Esophagus squamous epithelium (tissue), 5 donors: ENCODE data around the gene COL23A1. TPM values are rescaled to one million over a fixed set of nuclear protein-coding genes. Genes with fewer than 3 reads are reported as not detected.

ENCODE experiments used
- DNase-seq: peaks from one replicate; lab custom pipeline; 2025; lab: John Stamatoyannopoulos, UW
- H3K27ac ChIP-seq, 4 donors: fragments of 200-600 bp; sonication (generic); one replicate each; pipeline ENCODE4 v1.5.1; 2016 to 2019; ENCODE audit warnings: mild to moderate bottlenecking in 1 of 4
- H3K27me3 ChIP-seq, 4 donors: fragments of 200-600 bp; sonication (generic); 1 replicate in 3 of 4; 2 replicates in 1 of 4; pipeline versions ENCODE4 v1.5.1 to v1.6.0; 2017 to 2021; ENCODE audit warnings: antibody characterized with exemption in 1 of 4
- H3K36me3 ChIP-seq, 3 donors: fragments of 200-600 bp; sonication (generic); one replicate each; pipeline ENCODE4 v1.5.1; 2016 to 2019
- H3K4me1 ChIP-seq, 3 donors: fragments of 200-600 bp; sonication (generic); one replicate each; pipeline ENCODE4 v1.5.1; 2017 to 2019
- H3K4me3 ChIP-seq, 4 donors: fragments of 200-600 bp; sonication (generic); 1 replicate in 3 of 4; 2 replicates in 1 of 4; pipeline ENCODE4 v1.5.1; 2016 to 2019; ENCODE audit warnings: mild to moderate bottlenecking in 2 of 4, moderate library complexity in 1 of 4
- H3K9me3 ChIP-seq, 3 donors: fragments of 200-600 bp; sonication (generic); one replicate each; pipeline ENCODE4 v1.5.1; 2016 to 2019
- CTCF ChIP-seq, 6 experiments: fragments of 450-650 bp in 4 of 6; fragments of 200-600 bp in 2 of 6; sonication (generic) in 2 of 6; IDR thresholded peaks; one replicate each; pipeline ENCODE4 v1.5.1; 2016 to 2019; ENCODE audit warnings: antibody characterized with exemption in 6 of 6, mild to moderate bottlenecking in 4 of 6, moderate library complexity in 4 of 6
- POLR2A ChIP-seq, 4 donors: fragments of 450-650 bp; IDR thresholded peaks; one replicate each; pipeline ENCODE4 v1.6.1; 2017; ENCODE audit warnings: antibody characterized with exemption in 4 of 4, mild to moderate bottlenecking in 4 of 4, moderate library complexity in 3 of 4
- WGBS, 2 donors: methylation state at CpG; one replicate each; pipeline ENCODE4 v1.1.5; 2018; 5-methylcytosine and 5-hydroxymethylcytosine counted together
- intact Hi-C: fragments of 100-400 bp; cut with DNase I; formaldehyde crosslinking; loops from one replicate; pipeline ENCODE4 v1.15.0; 2022
- total RNA-seq, 4 donors: library from RNA; depleted of rRNA; stranded (reverse); fragments of >200 nt; gene quantifications; one replicate each; pipeline ENCODE4 v1.1.0, GENCODE V29; 2016
- donor health status: DM: yes; HTN: yes; CAD: no.

COL23A1 gene
- total RNA-seq, 4 donors from 2014 or later, result 0.41 to 1.5 (median 0.44) TPM; not detected in 1

- DNase-seq, result no peak
- 33 to 38% methylated on average over 12 of the region's 12 CpGs for WGBS, 2 donors
- Histone ChIP-seq H3K27ac (peak overlapping the region; percentile 86 to 99 (median 94)), H3K36me3 (peaks cover 21 to 51% (median 36%) of the 10 kb centered on the region in 3 donors), H3K9me3 (no peaks in the 10 kb centered on the region), H3K27me3 (no peaks in the 10 kb centered on the region), H3K4me1 (peaks cover 19 to 60% (median 26%) of the 10 kb centered on the region in 3 donors), H3K4me3 (peak overlapping the region; percentile 78 to 100 (median 92))
- intact Hi-C loops, result no loop called here
- TF ChIP-seq POLR2A (IDR thresholded peaks at IDR 0.05) (no peak), CTCF (IDR thresholded peaks at IDR 0.05) (no peak)
Measured at GRCh38 chr5:178206166-178207101, 383.8 kb downstream of the COL23A1 start.

- no peak for DNase-seq
- 1 to 3% methylated on average over 5 of the region's 5 CpGs for WGBS, 2 donors
- H3K4me3 ChIP-seq, result peak overlapping the region; percentile 78 to 100 (median 92)
- H3K36me3 ChIP-seq, result peaks cover 14 to 44% (median 29%) of the 10 kb centered on the region in 3 donors
- peak overlapping the region; percentile 86 to 99 (median 94) for H3K27ac ChIP-seq
- peaks cover 19 to 63% (median 32%) of the 10 kb centered on the region in 3 donors for H3K4me1 ChIP-seq
- intact Hi-C loops, result no loop called here
- TF ChIP-seq CTCF (IDR thresholded peaks at IDR 0.05) (no peak), POLR2A (IDR thresholded peaks at IDR 0.05) (no peak)
- H3K27me3 ChIP-seq, result no peaks in the 10 kb centered on the region
- H3K9me3 ChIP-seq, result no peaks in the 10 kb centered on the region
Measured at GRCh38 chr5:178205749-178206047, 384.5 kb downstream of the COL23A1 start.

- Histone ChIP-seq H3K36me3 (peaks cover 9 to 38% (median 23%) of the 10 kb centered on the region in 3 donors), H3K27ac (peak overlapping the region; percentile 86 to 99 (median 94)), H3K4me3 (peak overlapping the region; percentile 78 to 100 (median 92)), H3K9me3 (no peaks in the 10 kb centered on the region), H3K4me1 (peaks cover 19 to 69% (median 35%) of the 10 kb centered on the region in 3 donors), H3K27me3 (no peaks in the 10 kb centered on the region)
- intact Hi-C loops, result no loop called here
- WGBS, 2 donors, result 0% methylated on average over 1 of the region's 90 CpGs
- DNase-seq, result no peak
- peak in 2 of 4 donors; percentile 32 to 63 for TF ChIP-seq POLR2A (IDR thresholded peaks at IDR 0.05)
- TF ChIP-seq CTCF (IDR thresholded peaks at IDR 0.05), result no peak
Measured at GRCh38 chr5:178204935-178205748, 385.1 kb downstream of the COL23A1 start.

GRCh38 chr5:178204182-178204934 lies 385.8 kb downstream of the COL23A1 start, which contains the start of gene HNRNPAB:
HNRNPAB (plus strand) TSS chr5:178204533; CDS start chr5:178204838, 305 bp downstream.
- Histone ChIP-seq H3K4me3 (peak within 1 kb of the TSS; percentile 78 to 100 (median 92)), H3K27me3 (no peaks in the 10 kb centered on the region), H3K4me1 (peaks cover 19 to 76% (median 35%) of the 10 kb centered on the region in 3 donors), H3K9me3 (no peaks in the 10 kb centered on the region), H3K36me3 (peaks cover under 1 to 30% (median 15%) of the 10 kb centered on the region in 3 donors), H3K27ac (peak within 1 kb of the TSS; percentile 86 to 99 (median 94))
- no CpG with 5 or more reads among the region's 96 CpGs for WGBS, 2 donors
- DNase-seq, result peak; percentile 77
- intact Hi-C loops, result no loop called here
- TF ChIP-seq POLR2A (IDR thresholded peaks at IDR 0.05) (peak in 3 of 4 donors; percentile 75 to 100 (median 99)), CTCF (IDR thresholded peaks at IDR 0.05) (peak in 2 of 6 experiments; percentile 7 to 8)
